NK-92 treated with Interleukin-12 subunit alpha and Interleukin-12 subunit beta, amount 100 ng/mL, for 24 hours (cell line): ENCODE results near the gene CFP.
A peak's percentile ranks its signal among the peaks of the same experiment; 100 is the strongest.
"Not testable (repeated sequence)": the region's sequence is repeated elsewhere in the genome, so short reads cannot be mapped to it uniquely, and the experiment has no call there.

Experiments used
- DNase-seq: peaks from one replicate; lab custom pipeline; 2025; lab: John Stamatoyannopoulos, UW

The CFP gene

DNA sequence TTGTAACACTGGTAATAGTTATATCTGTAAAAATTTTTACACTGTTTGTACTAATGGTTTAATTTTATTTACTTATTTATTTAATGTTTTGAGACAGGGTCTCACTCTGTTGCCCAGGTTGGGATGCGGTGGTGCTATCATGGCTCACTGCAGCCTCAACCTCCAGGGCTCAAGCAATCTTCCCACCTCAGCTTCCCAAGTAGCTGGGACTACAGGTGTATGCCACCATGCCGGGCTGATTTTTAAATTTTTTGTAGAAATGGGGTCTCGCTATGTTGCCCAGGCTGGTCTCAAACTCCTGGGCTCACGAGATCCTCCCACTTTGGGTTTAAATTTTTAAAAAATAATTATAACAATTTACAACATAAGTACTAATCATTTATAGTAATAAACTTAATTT is 26.6 kb downstream of the CFP start:
- not testable (repeated sequence) for DNase-seq

GRCh38 chrX:47597222-47597621 is 32.5 kb downstream of the CFP start:
- DNase-seq = no peak

DNA sequence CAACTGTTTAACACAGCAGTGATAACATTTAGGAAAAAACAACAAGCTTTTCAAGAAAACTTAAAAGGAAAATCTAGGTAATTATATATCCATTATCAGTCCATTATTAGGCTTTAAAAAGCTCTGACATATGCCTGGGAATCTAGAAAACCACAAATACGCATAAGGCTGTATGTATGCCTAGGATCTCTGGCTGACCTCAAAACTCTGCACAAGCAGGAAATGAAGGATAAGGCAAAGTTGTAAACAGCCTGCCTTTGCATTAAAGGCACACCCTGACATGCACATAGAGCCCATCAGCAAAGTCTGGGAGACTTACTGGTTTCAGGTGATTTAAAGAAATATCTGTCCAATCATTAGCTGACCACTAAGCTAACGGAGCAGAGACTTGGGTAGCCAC is 33.5 kb downstream of the CFP start:
- DNase-seq = no peak

DNA sequence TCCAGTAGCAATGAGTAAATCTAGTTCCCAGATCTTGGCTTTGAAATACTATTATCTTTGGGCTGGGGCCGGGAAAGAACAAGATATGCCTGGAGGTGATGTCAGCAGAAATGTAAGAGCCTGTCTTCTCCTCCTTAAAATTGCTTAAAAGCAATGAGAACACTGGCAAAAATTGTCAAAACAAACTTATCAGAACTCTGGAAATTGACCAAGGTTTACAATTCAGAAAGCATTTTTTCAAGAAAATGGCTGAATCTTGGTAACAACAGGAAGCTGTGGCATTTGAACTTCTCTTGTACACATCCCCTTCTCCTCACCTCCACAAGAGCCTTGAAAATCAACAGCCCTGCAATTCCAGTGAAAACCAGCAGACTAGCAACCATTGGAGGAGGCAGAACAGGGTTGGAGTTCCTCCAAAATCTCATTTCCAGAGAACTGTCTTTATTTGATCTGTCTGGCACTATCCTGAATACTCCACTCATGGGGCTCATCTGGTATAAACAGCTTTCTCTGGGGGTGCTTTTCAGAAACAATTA is 33.9 kb downstream of the CFP start:
- no peak for DNase-seq

DNA sequence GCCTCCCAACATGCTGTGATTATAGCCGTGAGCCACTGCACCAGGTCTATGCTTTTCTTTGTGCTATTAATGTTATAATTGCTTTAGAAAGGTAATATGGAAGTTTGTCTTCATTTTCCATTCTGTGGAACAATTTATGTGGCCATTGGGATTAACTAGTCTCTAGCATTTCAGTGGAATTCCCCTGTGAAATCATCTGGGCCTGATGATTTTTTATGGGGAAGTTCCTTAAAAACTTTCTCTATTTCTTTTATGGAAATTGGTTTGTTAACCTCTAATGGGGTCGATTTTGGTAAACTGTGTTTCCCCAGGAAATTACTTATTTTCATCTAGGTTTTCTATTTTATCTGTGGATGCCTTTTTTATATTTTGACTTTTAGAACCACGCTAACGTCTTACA is 36.2 kb downstream of the CFP start:
- no peak for DNase-seq

DNA sequence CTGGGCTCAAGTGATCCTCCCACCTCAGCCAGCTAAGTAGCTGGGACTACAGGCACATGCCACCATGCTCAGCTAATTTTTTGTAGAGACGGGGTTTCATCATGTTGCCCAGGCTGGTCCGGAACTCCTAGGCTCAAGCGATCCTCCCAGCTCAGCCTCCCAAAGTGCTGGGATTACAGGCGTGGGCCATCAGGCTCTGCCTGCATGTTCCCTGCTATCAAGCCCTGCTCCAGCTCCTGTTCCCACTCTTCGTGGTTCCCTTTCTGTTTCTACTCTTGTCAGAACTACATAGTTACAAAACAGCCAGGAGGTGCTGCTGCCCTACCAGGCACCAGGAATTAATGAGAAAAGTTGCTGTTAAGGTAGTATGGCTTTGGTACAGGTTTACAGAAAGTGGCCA is 38.7 kb downstream of the CFP start:
- no peak for DNase-seq

DNA sequence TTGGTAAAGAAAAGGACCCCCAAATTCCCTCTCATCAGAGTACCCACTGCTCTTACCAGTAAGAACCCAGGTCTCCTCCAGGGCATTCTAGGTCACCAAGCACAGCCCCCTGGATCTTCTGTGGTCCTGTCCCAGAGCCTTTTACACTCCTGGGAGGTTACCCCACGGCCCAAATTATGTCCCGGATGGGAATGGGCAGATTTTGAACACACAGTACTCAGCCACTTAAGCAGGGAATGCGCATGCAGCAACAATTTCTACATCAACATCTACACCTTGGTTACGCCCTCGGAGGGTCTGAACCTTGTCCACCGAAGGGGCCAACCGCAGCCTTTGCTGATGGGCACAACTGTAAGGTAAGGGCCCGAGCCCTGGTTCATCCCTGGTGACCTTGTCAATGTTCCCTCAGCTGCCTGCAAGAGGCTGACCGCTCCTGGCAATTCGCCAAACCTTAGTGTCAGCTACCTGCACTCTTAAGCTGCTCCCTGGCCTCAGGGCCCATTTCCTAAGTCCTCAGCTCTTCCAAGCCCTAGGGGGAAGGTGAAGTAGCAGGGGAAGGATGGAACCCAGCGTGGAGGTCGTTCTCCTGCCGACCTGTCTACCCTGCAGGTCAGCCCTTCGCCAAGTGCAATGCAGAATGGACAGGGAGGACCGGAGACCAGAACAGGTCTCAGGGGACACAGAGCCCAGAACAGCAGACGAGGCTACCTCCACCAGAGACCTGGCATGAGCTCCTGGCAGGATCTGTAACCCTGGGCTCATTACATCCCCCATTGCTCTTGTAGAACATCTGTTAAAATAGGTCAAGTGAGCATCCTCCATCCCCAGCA is 41.6 kb downstream of the CFP start:
- DNase-seq = no peak

- DNase-seq = no peak
Observed at GRCh38 chrX:47587091-47587891, 42.4 kb downstream of the CFP start.

- DNase-seq = no peak
Observed at GRCh38 chrX:47586043-47586787, 43.5 kb downstream of the CFP start.

DNA sequence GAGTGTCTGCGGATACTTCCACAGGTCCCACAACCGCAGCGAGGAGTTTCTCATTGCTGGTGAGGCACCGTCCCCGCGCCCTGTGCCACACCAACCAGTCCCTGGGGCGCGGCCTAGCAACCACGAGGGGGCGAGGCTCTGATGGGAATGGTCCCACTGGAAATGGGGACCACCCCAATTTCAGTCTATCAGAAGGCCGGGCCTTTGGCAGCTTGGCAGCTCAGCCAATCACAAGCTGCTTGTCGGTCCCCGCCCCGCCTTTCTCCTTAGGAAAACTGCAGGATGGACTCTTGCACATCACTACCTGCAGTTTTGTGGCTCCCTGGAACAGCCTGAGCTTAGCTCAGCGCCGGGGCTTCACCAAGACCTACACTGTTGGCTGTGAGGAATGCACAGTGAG is 44.5 kb downstream of the CFP start:
- no peak for DNase-seq

DNA sequence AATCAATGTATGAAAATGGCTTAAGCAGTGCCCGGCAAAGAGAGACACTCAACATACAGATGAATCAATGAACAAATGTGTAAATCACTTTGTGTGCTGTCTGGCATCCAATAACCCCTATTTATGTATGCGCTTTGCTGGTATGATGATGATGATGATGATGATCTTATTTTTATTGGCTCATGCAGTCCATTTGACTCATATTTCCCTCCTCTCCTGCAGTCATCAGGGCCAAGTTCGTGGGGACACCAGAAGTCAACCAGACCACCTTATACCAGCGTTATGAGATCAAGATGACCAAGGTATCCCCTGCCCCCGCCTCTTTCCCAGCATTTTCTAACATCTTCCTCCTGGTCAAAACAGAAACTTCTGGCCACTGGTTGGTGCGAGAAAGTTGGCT is 45.0 kb downstream of the CFP start:
- DNase-seq = no peak

DNA sequence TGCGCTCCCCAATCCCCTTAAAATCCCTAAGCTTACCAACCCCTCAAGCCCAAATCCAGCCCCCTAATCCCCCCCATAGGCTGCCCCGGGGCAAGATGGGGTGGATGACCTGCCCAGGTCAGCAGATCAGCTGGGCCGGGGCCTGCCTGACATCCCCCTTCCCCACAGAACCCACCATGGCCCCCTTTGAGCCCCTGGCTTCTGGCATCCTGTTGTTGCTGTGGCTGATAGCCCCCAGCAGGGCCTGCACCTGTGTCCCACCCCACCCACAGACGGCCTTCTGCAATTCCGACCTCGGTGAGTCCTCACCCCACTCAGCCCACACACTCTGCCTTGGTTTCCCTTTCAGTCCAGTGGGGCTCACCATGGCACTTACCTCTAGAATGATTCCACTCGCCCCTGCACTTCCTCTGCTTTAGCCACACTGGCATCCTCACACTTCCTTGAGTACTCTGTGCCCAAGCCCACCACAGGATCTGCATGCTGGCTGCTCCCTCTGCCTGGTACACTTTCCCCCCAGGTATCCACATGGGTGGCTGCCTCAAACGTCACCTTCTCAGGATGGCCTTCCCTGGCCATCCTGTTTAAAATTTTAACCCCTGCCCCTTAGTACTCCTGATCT is 46.4 kb downstream of the CFP start:
- no peak for DNase-seq

DNA sequence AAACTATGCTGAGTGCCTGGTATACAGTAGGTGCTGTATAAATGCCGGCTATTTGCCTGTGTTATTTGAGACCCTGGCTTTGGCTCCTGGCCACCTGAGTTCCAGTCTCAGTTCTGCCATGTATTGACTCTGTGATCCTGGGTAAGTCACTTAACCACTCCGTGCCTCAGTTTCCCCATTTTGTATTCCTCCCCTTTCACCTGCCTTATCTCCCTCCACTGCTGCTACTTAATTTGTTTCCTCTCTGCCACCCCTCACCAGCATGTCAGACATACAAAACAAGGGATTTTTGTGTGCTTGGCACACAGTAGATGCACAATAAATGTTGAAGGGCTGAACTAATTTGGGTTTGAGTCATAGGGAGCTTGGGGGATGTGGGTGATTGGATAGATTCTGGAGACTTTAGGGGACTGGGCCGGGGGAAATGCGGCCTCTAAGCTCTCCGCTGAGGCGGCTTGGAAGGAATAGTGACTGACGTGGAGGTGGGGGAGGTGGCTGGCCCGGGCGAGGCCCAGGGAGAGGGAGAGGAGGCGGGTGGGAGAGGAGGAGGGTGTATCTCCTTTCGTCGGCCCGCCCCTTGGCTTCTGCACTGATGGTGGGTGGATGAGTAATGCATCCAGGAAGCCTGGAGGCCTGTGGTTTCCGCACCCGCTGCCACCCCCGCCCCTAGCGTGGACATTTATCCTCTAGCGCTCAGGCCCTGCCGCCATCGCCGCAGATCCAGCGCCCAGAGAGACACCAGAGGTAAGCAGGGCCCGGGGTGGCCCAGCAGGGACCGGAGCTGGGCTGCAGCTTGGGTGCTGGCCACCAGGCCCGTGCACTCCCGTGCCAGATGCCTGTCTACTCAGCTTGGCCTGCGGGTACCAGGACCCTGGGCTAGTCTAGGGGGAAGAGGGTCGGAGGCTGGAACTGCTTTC is 47.7 kb downstream of the CFP start, which contains the start of gene TIMP1:
TSS of gene TIMP1 (plus strand) at position 706 of the 917 bp plus-strand sequence. CDS start 980 bp downstream, outside the sequence.
- peak; percentile 86 for DNase-seq

- DNase-seq = no peak
Observed at GRCh38 chrX:47579537-47579936, 50.2 kb downstream of the CFP start.

DNA sequence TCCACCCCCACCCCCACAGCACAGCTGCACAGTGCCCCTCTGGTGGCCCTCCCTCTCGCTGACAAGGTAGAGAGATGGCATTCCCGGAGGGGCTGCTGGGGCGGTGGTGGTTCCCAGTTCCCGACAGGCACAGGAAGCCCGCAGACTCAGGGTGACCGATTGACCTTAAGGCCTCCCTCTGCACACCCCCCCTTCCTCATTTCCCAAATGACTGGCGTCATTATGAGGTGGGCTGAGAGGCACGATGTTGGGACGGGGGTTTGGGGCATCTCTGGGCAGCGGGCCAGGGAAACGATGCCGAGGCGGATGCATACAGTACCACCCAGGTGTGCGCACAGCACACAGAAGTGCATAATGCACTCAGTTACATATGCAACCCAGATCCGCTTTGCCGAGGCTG is 51.0 kb downstream of the CFP start:
- no peak for DNase-seq

GRCh38 chrX:47577901-47578300 is 51.8 kb downstream of the CFP start:
- DNase-seq = no peak

- DNase-seq = no peak
Observed at GRCh38 chrX:47577424-47577823, 52.3 kb downstream of the CFP start.

DNA sequence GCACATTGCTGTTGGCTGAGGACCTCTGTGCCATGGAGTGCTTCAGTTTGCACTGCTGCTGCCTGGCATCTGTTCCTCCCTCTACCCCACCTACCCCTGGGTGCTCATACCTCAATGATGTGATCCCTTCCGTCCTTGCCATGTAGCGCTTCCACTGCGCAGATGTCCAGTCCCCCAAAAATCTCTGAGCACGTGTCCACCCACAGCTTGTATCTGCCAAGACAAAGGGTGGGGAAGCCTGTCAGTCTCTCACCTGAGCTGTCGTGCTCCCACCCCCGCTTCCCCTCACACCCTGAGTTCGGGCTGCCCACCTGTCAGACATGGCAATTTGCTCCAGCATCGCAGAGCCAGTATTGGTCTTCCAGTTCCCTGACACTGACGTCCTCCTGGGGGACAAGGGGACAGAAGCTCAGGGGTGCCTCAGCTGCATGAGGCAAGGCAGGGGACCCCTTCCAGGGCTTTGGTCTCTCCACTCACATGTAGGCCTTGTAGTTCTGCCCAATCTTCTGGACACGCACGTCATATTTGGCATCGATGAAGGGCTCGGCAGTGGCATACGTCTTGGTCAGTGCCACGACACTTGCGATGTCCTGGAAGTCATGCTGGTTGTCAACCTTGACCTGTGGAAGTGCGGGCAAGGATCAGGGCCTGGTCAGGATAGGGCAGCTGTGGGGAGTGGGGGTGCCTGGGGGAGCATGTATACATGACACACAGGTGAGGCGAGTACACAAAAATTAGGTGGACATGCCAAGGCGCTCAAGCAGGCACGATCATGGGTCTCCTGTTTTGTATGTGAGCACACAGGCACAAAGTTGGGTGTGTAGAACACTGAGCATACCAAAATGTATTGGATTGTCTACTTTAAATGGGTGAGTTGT is 53.5 kb downstream of the CFP start:
- no peak for DNase-seq

- DNase-seq = no peak
Observed at GRCh38 chrX:47574547-47575301, 55.0 kb downstream of the CFP start.
